GM23248 (cell line): ENCODE data around the gene NAA10. TPM values are rescaled to one million over a fixed set of nuclear protein-coding genes. Genes with fewer than 3 reads are reported as not detected.

Source experiments
- DNase-seq: peaks from one replicate; pipeline ENCODE4 v3.0.0-alpha.2; 2015
- H2AFZ ChIP-seq: fragments of 200-600 bp; sonication (generic); 2 replicates; pipeline ENCODE4 v1.6.1; 2016; ENCODE audit warnings: antibody characterized with exemption
- H3F3A ChIP-seq: fragments of 200-600 bp; sonication (generic); 2 replicates; pipeline ENCODE4 v1.6.1; 2016; ENCODE audit warnings: mild to moderate bottlenecking, antibody characterized with exemption, mixed run types; ENCODE audit not compliant: insufficient read depth
- H3K27ac ChIP-seq: fragments of 200-600 bp; sonication (generic); 2 replicates; pipeline ENCODE4 v1.5.1; 2016; ENCODE audit warnings: mild to moderate bottlenecking
- H3K27me3 ChIP-seq: fragments of 200-600 bp; sonication (generic); replicated peaks from 2 replicates; pipeline ENCODE4 v1.6.1; 2016; ENCODE audit warnings: mild to moderate bottlenecking; ENCODE audit not compliant: insufficient read depth
- H3K36me3 ChIP-seq: fragments of 200-600 bp; sonication (generic); 2 replicates; pipeline ENCODE4 v1.6.1; 2016; ENCODE audit warnings: low read depth, mild to moderate bottlenecking
- H3K4me1 ChIP-seq: fragments of 200-600 bp; sonication (generic); 2 replicates; pipeline ENCODE4 v1.6.1; 2016; ENCODE audit warnings: mild to moderate bottlenecking; ENCODE audit not compliant: insufficient read depth
- H3K4me2 ChIP-seq: fragments of 200-600 bp; sonication (generic); one replicate; pipeline ENCODE4 v1.6.1; 2016; ENCODE audit warnings: mild to moderate bottlenecking; ENCODE audit not compliant: unreplicated experiment
- H3K4me3 ChIP-seq: fragments of 200-600 bp; sonication (generic); 2 replicates; pipeline ENCODE4 v1.5.1; 2016; ENCODE audit warnings: mild to moderate bottlenecking
- H3K79me2 ChIP-seq: fragments of 200-600 bp; sonication (generic); 2 replicates; pipeline ENCODE4 v1.6.1; 2016; ENCODE audit warnings: mild to moderate bottlenecking; ENCODE audit not compliant: insufficient read depth
- H3K9ac ChIP-seq: fragments of 200-600 bp; sonication (generic); 2 replicates; pipeline ENCODE4 v1.6.1; 2016; ENCODE audit warnings: mild to moderate bottlenecking
- H3K9me2 ChIP-seq: fragments of 200-600 bp; sonication (generic); 2 replicates; pipeline ENCODE4 v1.6.1; 2016; ENCODE audit warnings: mixed run types, mild to moderate bottlenecking, moderate library complexity; ENCODE audit not compliant: insufficient read depth
- H3K9me3 ChIP-seq: fragments of 200-600 bp; sonication (generic); one replicate; pipeline ENCODE4 v1.6.1; 2017; ENCODE audit warnings: low read depth
- H4K20me1 ChIP-seq: fragments of 200-600 bp; sonication (generic); 2 replicates; pipeline ENCODE4 v1.6.0; 2016; ENCODE audit not compliant: insufficient read depth
- EZH2 ChIP-seq: fragments of 200-600 bp; sonication (generic); IDR thresholded peaks from 2 replicates; pipeline ENCODE4 v1.6.1; 2018; ENCODE audit warnings: antibody characterized with exemption, mild to moderate bottlenecking; ENCODE audit not compliant: insufficient read depth, poor library complexity, severe bottlenecking
- EZH2phosphoT487 ChIP-seq: fragments of 200-600 bp; sonication (generic); IDR thresholded peaks from 2 replicates; pipeline ENCODE4 v1.6.1; 2018; ENCODE audit warnings: antibody characterized with exemption, moderate library complexity, mild to moderate bottlenecking, low read depth; ENCODE audit not compliant: insufficient read depth
- WGBS, 2 experiments: methylation state at CpG; one replicate each; pipeline ENCODE4 v1.1.6; 2015 to 2017; ENCODE audit warnings: low lambda C conversion rate in 2 of 2, low coverage in 1 of 2; ENCODE audit errors: missing lambda C conversion rate in 2 of 2; 5-methylcytosine and 5-hydroxymethylcytosine counted together
- in situ Hi-C: fragments of 300-500 bp; cut with MboI; formaldehyde crosslinking; loops from 2 replicates; pipeline ENCODE4 v1.15.0; 2020
- polyA plus RNA-seq: library from polyadenylated mRNA; unstranded; fragments of >200 nt; fragmentation: Nextera tagmentation; extraction: Ambion mirVana; gene quantifications from 2 replicates; pipeline ENCODE4 v1.2.1, GENCODE V29; 2016
- total RNA-seq: library from RNA; depleted of rRNA; stranded (reverse); fragments of >200 nt; shearing (Covaris generic); gene quantifications from 2 replicates; pipeline ENCODE4 v1.2.3, GENCODE V29; 2014

Gene NAA10
- total and polyA plus RNA-seq, 2 experiments from 2014 or later: 154 to 166 TPM

- peaks cover 43% of the 10 kb centered on the region for H3K79me2 ChIP-seq
- H3K4me1 ChIP-seq: peaks cover under 1% of the 10 kb centered on the region; the same call in 1 of the 2 replicates
- H3K4me3 ChIP-seq: no peak overlapping the region
- no peaks in the 10 kb centered on the region for H3K27me3 ChIP-seq
- no peak overlapping the region for H2AFZ ChIP-seq
- TF ChIP-seq EZH2 (no peak), EZH2phosphoT487 (no peak)
- WGBS, 2 experiments: 95 to 96% methylated on average over 13 to 22 of the region's 22 CpGs
- H3K9me3 ChIP-seq: no peaks in the 10 kb centered on the region
- H3K27ac ChIP-seq: no peak overlapping the region
- H3K36me3 ChIP-seq: no peaks in the 10 kb centered on the region; the same call in 1 of the 2 replicates
- no peaks in the 10 kb centered on the region for H3K9me2 ChIP-seq
- in situ Hi-C loops: no loop called here
- H3K4me2 ChIP-seq: no peak overlapping the region
- no peaks in the 10 kb centered on the region for H3F3A ChIP-seq
- H3K9ac ChIP-seq: no peak overlapping the region
- no peaks in the 10 kb centered on the region for H4K20me1 ChIP-seq
- no peak for DNase-seq
Measured at GRCh38 chrX:153960786-153961185, 25.9 kb upstream of the NAA10 start.

GRCh38 chrX:153960077-153960476 lies 25.2 kb upstream of the NAA10 start:
- Histone ChIP-seq H3K36me3 (no peaks in the 10 kb centered on the region; the same call in 1 of the 2 replicates), H3K27ac (no peak overlapping the region), H3K9ac (no peak overlapping the region), H4K20me1 (no peaks in the 10 kb centered on the region), H3K9me3 (no peaks in the 10 kb centered on the region), H2AFZ (no peak overlapping the region), H3K4me1 (no peaks in the 10 kb centered on the region), H3K4me2 (no peak overlapping the region), H3K4me3 (no peak overlapping the region), H3K79me2 (peaks cover 36% of the 10 kb centered on the region), H3K27me3 (no peaks in the 10 kb centered on the region), H3F3A (no peaks in the 10 kb centered on the region), H3K9me2 (no peaks in the 10 kb centered on the region)
- in situ Hi-C loops: no loop called here
- no peak for DNase-seq
- WGBS, 2 experiments: 98 to 100% methylated on average over 1 to 16 of the region's 16 CpGs
- TF ChIP-seq EZH2phosphoT487 (no peak), EZH2 (no peak)

GRCh38 chrX:153959649-153960048 lies 24.8 kb upstream of the NAA10 start:
- WGBS, 2 experiments: 93 to 100% methylated on average over 2 to 15 of the region's 15 CpGs
- TF ChIP-seq EZH2phosphoT487 (no peak), EZH2 (no peak)
- in situ Hi-C loops: no loop called here
- Histone ChIP-seq H3K4me3 (no peak overlapping the region), H3K27me3 (no peaks in the 10 kb centered on the region), H3K9me3 (no peaks in the 10 kb centered on the region), H3K27ac (no peak overlapping the region), H3K4me1 (no peaks in the 10 kb centered on the region), H4K20me1 (no peaks in the 10 kb centered on the region), H3F3A (no peaks in the 10 kb centered on the region), H3K9me2 (no peaks in the 10 kb centered on the region), H3K9ac (no peak overlapping the region), H3K4me2 (no peak overlapping the region), H3K36me3 (no peaks in the 10 kb centered on the region; the same call in 1 of the 2 replicates), H2AFZ (no peak overlapping the region), H3K79me2 (peaks cover 31% of the 10 kb centered on the region)
- DNase-seq: no peak

DNA sequence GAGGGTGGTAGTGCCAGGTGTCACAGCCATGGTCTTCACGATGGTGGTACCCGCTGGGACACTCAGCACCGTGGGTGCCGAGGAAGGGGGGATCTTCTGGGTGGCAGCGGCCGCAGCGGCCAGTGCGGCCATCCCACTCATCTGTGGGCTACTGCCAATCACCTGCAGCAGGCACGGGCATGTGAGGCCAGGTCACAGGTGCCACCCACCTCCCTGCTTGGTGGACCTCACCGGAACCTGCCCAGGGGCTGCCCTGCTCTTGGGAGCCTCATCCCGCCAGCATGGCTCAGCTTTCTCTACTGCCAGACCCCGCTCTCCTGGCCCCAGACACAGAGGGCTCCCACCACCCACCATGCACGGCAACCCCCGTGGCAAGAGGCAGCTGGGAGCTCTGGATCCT lies 23.8 kb upstream of the NAA10 start:
- H3K9me3 ChIP-seq: no peaks in the 10 kb centered on the region
- WGBS, 2 experiments: 98 to 100% methylated on average over 4 to 8 of the region's 14 CpGs
- H3K4me3 ChIP-seq: no peak overlapping the region
- no peak for DNase-seq
- H3K9ac ChIP-seq: no peak overlapping the region
- H3K79me2 ChIP-seq: peaks cover 21% of the 10 kb centered on the region
- H3K9me2 ChIP-seq: no peaks in the 10 kb centered on the region
- H3K27me3 ChIP-seq: no peaks in the 10 kb centered on the region
- no peak overlapping the region for H3K4me2 ChIP-seq
- no peak overlapping the region for H2AFZ ChIP-seq
- TF ChIP-seq EZH2 (no peak), EZH2phosphoT487 (no peak)
- H3K27ac ChIP-seq: no peak overlapping the region
- no peaks in the 10 kb centered on the region for H3K4me1 ChIP-seq
- in situ Hi-C loops: no loop called here
- H4K20me1 ChIP-seq: no peaks in the 10 kb centered on the region
- H3F3A ChIP-seq: no peaks in the 10 kb centered on the region
- no peaks in the 10 kb centered on the region; the same call in 1 of the 2 replicates for H3K36me3 ChIP-seq

DNA sequence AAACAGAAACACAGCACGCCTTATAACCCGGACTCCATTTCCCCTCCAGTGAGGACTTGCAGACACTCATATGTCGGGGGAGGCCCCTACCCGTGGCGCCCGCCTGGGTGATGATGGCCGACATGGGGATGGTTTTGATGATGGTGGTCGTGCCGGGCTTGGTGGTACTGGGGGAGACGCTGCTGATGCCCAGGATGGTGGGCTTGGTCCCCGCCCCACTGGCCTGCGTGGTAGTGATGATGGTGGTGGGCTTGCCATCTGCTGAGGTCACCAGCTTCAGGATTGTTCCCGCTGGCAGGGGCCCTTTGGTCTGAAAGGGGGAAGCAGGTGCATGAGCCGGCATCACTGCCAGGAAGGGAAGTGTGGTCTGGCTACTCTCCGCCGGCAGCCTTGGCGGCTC lies 22.4 kb upstream of the NAA10 start:
- Histone ChIP-seq H3K9me2 (no peaks in the 10 kb centered on the region), H3K79me2 (peaks cover 7% of the 10 kb centered on the region), H3K36me3 (no peaks in the 10 kb centered on the region; the same call in 1 of the 2 replicates), H3K4me1 (no peaks in the 10 kb centered on the region), H3K27ac (no peak overlapping the region), H3K9ac (no peak overlapping the region), H3K4me2 (no peak overlapping the region), H2AFZ (no peak overlapping the region), H3K4me3 (no peak overlapping the region), H4K20me1 (no peaks in the 10 kb centered on the region), H3F3A (no peaks in the 10 kb centered on the region), H3K27me3 (no peaks in the 10 kb centered on the region), H3K9me3 (no peaks in the 10 kb centered on the region)
- 90 to 97% methylated on average over 14 to 15 of the region's 17 CpGs for WGBS, 2 experiments
- no peak for DNase-seq
- TF ChIP-seq EZH2 (no peak), EZH2phosphoT487 (no peak)
- in situ Hi-C loops: no loop called here
